ENCODE measurements around the gene SIGLEC8. TPM values are rescaled to one million over a fixed set of nuclear protein-coding genes. Genes with fewer than 3 reads are reported as not detected.

SIGLEC8 gene
- total RNA-seq, 1 donor from 2014 or later: not detected

DNA sequence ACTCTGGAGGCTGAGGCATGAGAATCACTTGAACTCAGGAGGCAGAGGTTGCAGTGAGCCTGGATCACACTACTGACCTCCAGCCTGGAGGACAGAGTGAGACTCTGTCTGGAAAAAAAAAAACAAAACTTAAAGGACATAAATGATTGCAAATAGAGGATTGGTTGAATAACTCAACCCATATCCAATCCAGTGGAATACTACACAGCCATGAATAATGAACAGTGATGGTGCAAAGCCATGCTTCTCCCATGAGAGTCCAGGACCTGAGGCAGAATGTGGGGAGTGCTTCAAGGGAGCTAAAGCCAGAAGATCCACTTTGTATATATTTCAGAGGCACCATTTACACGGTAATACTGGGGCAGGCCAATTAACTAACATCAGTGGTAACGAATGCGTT is 17.9 kb upstream of the SIGLEC8 start:
- DNase-seq (ENCODE audit: low read depth): no peak
- TF ChIP-seq, protein P1, sequence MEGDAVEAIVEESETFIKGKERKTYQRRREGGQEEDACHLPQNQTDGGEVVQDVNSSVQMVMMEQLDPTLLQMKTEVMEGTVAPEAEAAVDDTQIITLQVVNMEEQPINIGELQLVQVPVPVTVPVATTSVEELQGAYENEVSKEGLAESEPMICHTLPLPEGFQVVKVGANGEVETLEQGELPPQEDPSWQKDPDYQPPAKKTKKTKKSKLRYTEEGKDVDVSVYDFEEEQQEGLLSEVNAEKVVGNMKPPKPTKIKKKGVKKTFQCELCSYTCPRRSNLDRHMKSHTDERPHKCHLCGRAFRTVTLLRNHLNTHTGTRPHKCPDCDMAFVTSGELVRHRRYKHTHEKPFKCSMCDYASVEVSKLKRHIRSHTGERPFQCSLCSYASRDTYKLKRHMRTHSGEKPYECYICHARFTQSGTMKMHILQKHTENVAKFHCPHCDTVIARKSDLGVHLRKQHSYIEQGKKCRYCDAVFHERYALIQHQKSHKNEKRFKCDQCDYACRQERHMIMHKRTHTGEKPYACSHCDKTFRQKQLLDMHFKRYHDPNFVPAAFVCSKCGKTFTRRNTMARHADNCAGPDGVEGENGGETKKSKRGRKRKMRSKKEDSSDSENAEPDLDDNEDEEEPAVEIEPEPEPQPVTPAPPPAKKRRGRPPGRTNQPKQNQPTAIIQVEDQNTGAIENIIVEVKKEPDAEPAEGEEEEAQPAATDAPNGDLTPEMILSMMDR (conservative IDR thresholded peaks at IDR 0.05; ENCODE audit: low read depth, low read length): no peak
- no peak overlapping the region for H3K4me3 ChIP-seq (ENCODE audit: low read depth, low read length)

DNA sequence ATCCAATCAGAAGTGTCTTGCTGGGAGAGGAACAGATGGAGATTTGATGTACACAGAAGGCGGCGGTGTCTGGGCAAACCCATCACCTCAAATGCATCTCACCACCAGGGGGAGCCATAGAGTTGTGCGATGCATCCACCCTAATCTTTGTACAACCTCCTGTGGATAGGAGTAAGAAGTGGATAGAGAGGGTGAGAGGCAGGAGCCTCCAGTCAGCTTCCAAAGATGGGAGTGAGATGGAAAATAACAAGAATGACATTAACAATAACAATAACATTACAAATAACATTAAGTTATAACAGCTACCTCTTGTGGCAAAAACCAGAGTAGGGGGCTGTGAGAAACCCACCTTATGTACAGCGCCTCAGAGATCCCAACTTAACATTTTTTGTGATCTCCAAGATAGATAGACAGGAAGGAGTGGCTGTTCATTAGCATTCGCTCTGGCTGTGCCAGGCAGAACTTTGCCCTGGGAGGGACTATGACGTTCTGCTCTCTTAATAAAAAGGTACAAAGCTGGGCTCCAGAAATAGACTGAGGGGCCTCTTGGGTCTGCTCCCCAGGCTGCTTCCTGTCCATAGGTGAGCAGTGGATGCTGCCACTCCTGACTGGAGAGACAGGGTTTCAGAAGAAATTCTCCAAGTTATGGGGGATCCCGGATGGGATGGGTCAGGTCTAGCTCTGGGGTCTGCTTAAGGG is 14.9 kb upstream of the SIGLEC8 start:
- DNase-seq (ENCODE audit: low read depth): no peak
- H3K4me3 ChIP-seq (ENCODE audit: low read depth, low read length): no peak overlapping the region
- TF ChIP-seq, protein P1 (conservative IDR thresholded peaks at IDR 0.05; ENCODE audit: low read depth, low read length): peak; percentile 73

DNA sequence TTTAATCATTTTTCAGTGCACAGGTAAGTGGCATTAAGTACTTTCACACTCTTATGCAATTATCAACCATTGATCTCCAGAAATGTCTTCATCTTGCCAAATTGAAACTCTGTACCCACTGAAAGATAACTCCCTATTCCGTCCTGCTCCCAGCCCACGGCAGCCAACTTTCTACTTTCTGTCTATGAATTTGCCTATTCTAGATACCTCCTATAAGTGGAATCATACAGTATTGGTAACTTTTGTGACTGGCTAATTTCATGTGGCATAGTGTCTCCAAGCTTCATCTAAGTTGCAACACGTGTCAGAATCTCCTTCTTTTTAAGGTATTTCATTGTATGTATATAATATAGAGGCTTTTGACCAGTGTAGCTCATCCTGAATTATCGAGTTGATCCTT is 14.4 kb upstream of the SIGLEC8 start:
- H3K4me3 ChIP-seq (ENCODE audit: low read depth, low read length): no peak overlapping the region
- DNase-seq (ENCODE audit: low read depth): no peak
- TF ChIP-seq, protein P1 (conservative IDR thresholded peaks at IDR 0.05; ENCODE audit: low read depth, low read length): no peak

DNA sequence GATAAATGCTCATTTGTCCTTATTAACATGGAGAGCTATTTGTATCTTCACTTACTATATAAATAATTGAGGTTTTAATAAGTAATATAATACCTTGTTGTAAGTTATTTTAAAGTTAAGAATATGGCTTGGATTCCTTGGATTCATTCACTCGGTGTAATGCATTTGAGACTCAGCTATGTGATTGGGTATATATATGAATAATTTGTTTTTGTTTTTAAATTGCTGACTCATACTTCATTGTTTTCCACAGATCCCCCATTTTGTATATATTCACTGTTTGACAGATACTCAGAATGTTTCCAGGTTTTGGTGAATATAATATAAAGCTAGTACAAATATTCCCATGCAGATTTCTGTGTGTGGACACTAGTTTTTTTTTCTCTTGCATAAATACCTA is 13.3 kb upstream of the SIGLEC8 start:
- no peak for DNase-seq (ENCODE audit: low read depth)
- TF ChIP-seq, protein P1 (conservative IDR thresholded peaks at IDR 0.05; ENCODE audit: low read depth, low read length): no peak

DNA sequence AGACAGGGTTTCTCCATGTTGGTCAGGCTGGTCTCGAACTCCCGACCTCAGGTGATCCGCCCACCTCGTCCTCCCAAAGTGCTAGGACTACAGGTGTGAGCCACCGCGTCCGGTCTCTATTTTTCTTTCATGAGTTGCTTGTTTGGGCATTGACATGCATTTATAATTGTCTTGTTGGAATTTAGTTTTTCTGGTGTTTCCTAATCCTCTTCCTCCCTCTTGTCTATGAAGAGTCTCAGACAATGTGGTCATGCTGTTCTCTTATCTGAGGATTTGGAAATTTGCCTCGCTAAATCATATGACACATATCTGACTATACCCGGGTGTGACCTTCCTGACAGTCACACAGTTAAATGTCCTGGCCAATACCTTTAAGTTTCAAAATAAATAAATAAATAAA is 12.7 kb upstream of the SIGLEC8 start:
- TF ChIP-seq, protein P1 (conservative IDR thresholded peaks at IDR 0.05; ENCODE audit: low read depth, low read length): no peak
- H3K4me3 ChIP-seq (ENCODE audit: low read depth, low read length): no peak overlapping the region
- DNase-seq (ENCODE audit: low read depth): no peak

More for the DNA sequence above, 13.3 kb upstream of the SIGLEC8 start:
- no peak overlapping the region for H3K4me3 ChIP-seq (ENCODE audit: low read depth, low read length)

DNA sequence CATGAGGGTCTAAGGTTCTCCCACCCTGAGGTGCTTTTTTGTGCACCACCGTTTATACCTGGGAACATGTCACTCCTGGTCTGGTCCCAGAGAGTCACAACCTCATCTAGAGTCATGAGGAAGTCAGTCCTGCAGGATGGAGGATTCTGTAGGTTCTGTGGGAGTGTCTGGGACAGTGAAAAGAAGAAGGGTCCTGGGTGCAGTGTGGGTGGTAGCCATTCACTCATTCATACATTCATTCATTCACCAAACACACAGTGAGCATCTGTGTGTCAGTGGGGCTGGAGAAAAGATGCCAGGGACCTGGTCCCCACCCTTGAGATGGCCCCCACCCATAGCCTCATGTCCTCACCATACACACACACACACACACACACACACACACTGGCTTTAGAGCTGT is 11.4 kb upstream of the SIGLEC8 start:
- no peak for DNase-seq (ENCODE audit: low read depth)
- TF ChIP-seq, protein P1 (conservative IDR thresholded peaks at IDR 0.05; ENCODE audit: low read depth, low read length): no peak
- H3K4me3 ChIP-seq (ENCODE audit: low read depth, low read length): no peak overlapping the region

DNA sequence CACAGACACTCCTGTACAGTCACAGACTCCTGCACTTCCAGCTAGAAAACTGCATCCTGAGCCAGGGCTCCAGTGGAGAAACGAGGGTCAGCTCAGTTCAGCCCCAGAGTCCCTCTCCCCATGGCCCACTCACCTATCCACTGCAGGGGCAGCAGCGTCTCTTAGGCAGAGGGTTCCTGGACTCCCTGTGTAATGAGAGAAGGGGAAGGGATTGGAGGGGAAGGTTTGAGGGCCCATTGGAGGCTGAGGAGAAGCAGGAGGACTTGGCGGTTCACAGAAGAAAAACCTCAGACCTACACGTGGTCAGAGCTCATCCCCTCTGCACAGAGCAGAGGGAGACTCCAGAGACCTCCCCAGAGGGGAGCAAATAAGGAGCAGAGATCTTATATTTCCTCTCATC is 10.9 kb upstream of the SIGLEC8 start:
- TF ChIP-seq, protein P1 (conservative IDR thresholded peaks at IDR 0.05; ENCODE audit: low read depth, low read length): no peak
- H3K4me3 ChIP-seq (ENCODE audit: low read depth, low read length): no peak overlapping the region
- no peak for DNase-seq (ENCODE audit: low read depth)
